ENCODE measurements around the gene NGRN. TPM values are rescaled to one million over a fixed set of nuclear protein-coding genes. Genes with fewer than 3 reads are reported as not detected.
A peak's percentile ranks its signal among the peaks of the same experiment; 100 is the strongest.

Gene NGRN
- total and polyA plus RNA-seq, 2 donors (not counting 1 experiment from before 2014, with no cell fraction given), result 55.3 to 96.1 TPM

GRCh38 chr15:90266061-90266431 is 574 bp downstream of the NGRN start:
- peaks cover 3% of the 10 kb centered on the region for H3K36me3 ChIP-seq (ENCODE audit: control insufficient read depth, insufficient read depth, low read length)
- H2AFZ ChIP-seq (ENCODE audit: low read length), result peak overlapping the region; percentile 76
- H3K79me2 ChIP-seq (ENCODE audit: control insufficient read depth, insufficient read depth, low read length), result peaks cover 43% of the 10 kb centered on the region
- H3K4me1 ChIP-seq (ENCODE audit: control insufficient read depth, extremely low read depth, insufficient read depth, low read length), result peaks cover 9% of the 10 kb centered on the region
- peak overlapping the region; percentile 92 for H3K9ac ChIP-seq (ENCODE audit: insufficient read depth, low read length)
- peak; percentile 21 to 45 for DNase-seq (ENCODE audit: low read depth in 2 of 2)
- H4K20me1 ChIP-seq (ENCODE audit: control insufficient read depth, extremely low read depth, insufficient read depth, low read length), result no peaks in the 10 kb centered on the region
- H3K9me3 ChIP-seq (ENCODE audit: control insufficient read depth, insufficient read depth, low read depth, low read length), result no peaks in the 10 kb centered on the region
- no peaks in the 10 kb centered on the region for H3K27me3 ChIP-seq (ENCODE audit: control insufficient read depth, insufficient read depth, low read length)
- H3K4me3 ChIP-seq (replicated peaks in 1 of 4; ENCODE audit: control extremely low read depth in 1 of 4, insufficient read depth in 1 of 4, low read depth in 3 of 4, low read length in 4 of 4), result peak overlapping the region; percentile 91 to 99 (median 95)
- TF ChIP-seq EZH2 (IDR thresholded peaks at IDR 0.05; ENCODE audit: low read length, missing control alignments) (no peak), CTCF (conservative IDR thresholded peaks at IDR 0.05 in 1 of 2, IDR thresholded peaks at IDR 0.05 in 1 of 2; ENCODE audit: low read depth in 1 of 2, low read length in 2 of 2) (no peak)
- H3K4me2 ChIP-seq (ENCODE audit: extremely low read depth, insufficient read depth, low read length), result peak overlapping the region; percentile 87
- peak overlapping the region; percentile 93 for H3K27ac ChIP-seq (ENCODE audit: insufficient read depth, low read length)

- Histone ChIP-seq H3K9ac (ENCODE audit: insufficient read depth, low read length) (peak overlapping the region; percentile 92), H3K4me1 (ENCODE audit: control insufficient read depth, extremely low read depth, insufficient read depth, low read length) (peaks cover 9% of the 10 kb centered on the region), H3K79me2 (ENCODE audit: control insufficient read depth, insufficient read depth, low read length) (peaks cover 45% of the 10 kb centered on the region), H3K9me3 (ENCODE audit: control insufficient read depth, insufficient read depth, low read depth, low read length) (no peaks in the 10 kb centered on the region), H3K4me3 (replicated peaks in 1 of 4; ENCODE audit: control extremely low read depth in 1 of 4, insufficient read depth in 1 of 4, low read depth in 3 of 4, low read length in 4 of 4) (peak overlapping the region; percentile 91 to 99 (median 95)), H3K27ac (ENCODE audit: insufficient read depth, low read length) (peak overlapping the region; percentile 93), H2AFZ (ENCODE audit: low read length) (no peak overlapping the region), H3K4me2 (ENCODE audit: extremely low read depth, insufficient read depth, low read length) (peak overlapping the region; percentile 87), H3K27me3 (ENCODE audit: control insufficient read depth, insufficient read depth, low read length) (no peaks in the 10 kb centered on the region), H4K20me1 (ENCODE audit: control insufficient read depth, extremely low read depth, insufficient read depth, low read length) (no peaks in the 10 kb centered on the region), H3K36me3 (ENCODE audit: control insufficient read depth, insufficient read depth, low read length) (peaks cover 5% of the 10 kb centered on the region)
- no peak for TF ChIP-seq EZH2 (IDR thresholded peaks at IDR 0.05; ENCODE audit: low read length, missing control alignments)
- TF ChIP-seq CTCF (conservative IDR thresholded peaks at IDR 0.05 in 1 of 2, IDR thresholded peaks at IDR 0.05 in 1 of 2; ENCODE audit: low read depth in 1 of 2, low read length in 2 of 2), result no peak
- DNase-seq (ENCODE audit: low read depth in 2 of 2), result peak; percentile 22 to 29
Measured at GRCh38 chr15:90266485-90266884, 1.0 kb downstream of the NGRN start.

GRCh38 chr15:90268415-90268814 is 2.9 kb downstream of the NGRN start:
- no peak overlapping the region for H3K9ac ChIP-seq (ENCODE audit: insufficient read depth, low read length)
- H3K79me2 ChIP-seq (ENCODE audit: control insufficient read depth, insufficient read depth, low read length), result peaks cover 50% of the 10 kb centered on the region
- no peak overlapping the region for H3K27ac ChIP-seq (ENCODE audit: insufficient read depth, low read length)
- DNase-seq (ENCODE audit: low read depth in 2 of 2), result no peak
- no peaks in the 10 kb centered on the region for H3K27me3 ChIP-seq (ENCODE audit: control insufficient read depth, insufficient read depth, low read length)
- H3K4me1 ChIP-seq (ENCODE audit: control insufficient read depth, extremely low read depth, insufficient read depth, low read length), result peaks cover 9% of the 10 kb centered on the region
- no peaks in the 10 kb centered on the region for H4K20me1 ChIP-seq (ENCODE audit: control insufficient read depth, extremely low read depth, insufficient read depth, low read length)
- no peaks in the 10 kb centered on the region for H3K9me3 ChIP-seq (ENCODE audit: control insufficient read depth, insufficient read depth, low read depth, low read length)
- no peak overlapping the region for H2AFZ ChIP-seq (ENCODE audit: low read length)
- no peak overlapping the region for H3K4me2 ChIP-seq (ENCODE audit: extremely low read depth, insufficient read depth, low read length)
- peaks cover 5% of the 10 kb centered on the region for H3K36me3 ChIP-seq (ENCODE audit: control insufficient read depth, insufficient read depth, low read length)
- TF ChIP-seq CTCF (conservative IDR thresholded peaks at IDR 0.05 in 1 of 2, IDR thresholded peaks at IDR 0.05 in 1 of 2; ENCODE audit: low read depth in 1 of 2, low read length in 2 of 2) (no peak), EZH2 (IDR thresholded peaks at IDR 0.05; ENCODE audit: low read length, missing control alignments) (no peak)
- H3K4me3 ChIP-seq (replicated peaks in 1 of 4; ENCODE audit: control extremely low read depth in 1 of 4, insufficient read depth in 1 of 4, low read depth in 3 of 4, low read length in 4 of 4), result peak overlapping the region in 2 of 4 experiments; percentile 0 to 12

All from fibroblast of lung (primary cell).